ENCODE data around the gene SPATS2L.

The SPATS2L gene

DNA sequence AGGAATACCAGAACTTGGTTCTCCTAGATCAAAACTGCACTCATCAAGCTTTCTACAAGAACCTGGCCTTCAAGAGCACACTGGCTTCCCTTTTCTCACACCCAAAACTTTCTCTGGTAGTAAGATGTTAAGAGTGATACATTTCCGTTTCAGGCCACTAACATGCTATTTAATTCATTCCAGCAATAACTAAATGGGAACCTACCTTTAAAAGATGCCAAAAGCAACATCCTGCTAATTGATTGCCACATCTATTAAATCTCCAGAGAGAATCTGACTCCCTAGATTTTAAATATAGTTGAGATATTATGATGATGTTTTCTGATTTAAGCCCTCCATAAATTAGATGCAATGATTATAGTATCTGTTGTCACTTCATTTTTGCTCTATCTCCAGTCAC, 131.8 kb downstream of the SPATS2L start:
- H3K4me1 ChIP-seq = no peaks in the 10 kb centered on the region
- H3K27ac ChIP-seq = no peak overlapping the region
- H3K36me3 ChIP-seq = peaks cover 9 to 33% (median 23%) of the 10 kb centered on the region in 3 donors
- no peaks in the 10 kb centered on the region for H3K27me3 ChIP-seq
- no peak overlapping the region for H3K4me3 ChIP-seq
- no peak for DNase-seq
- no peaks in the 10 kb centered on the region for H3K9me3 ChIP-seq
- intact Hi-C loops (cut with DNase I; ENCODE audit: low total_unique reads) = no loop called here
- TF ChIP-seq, protein P1, sequence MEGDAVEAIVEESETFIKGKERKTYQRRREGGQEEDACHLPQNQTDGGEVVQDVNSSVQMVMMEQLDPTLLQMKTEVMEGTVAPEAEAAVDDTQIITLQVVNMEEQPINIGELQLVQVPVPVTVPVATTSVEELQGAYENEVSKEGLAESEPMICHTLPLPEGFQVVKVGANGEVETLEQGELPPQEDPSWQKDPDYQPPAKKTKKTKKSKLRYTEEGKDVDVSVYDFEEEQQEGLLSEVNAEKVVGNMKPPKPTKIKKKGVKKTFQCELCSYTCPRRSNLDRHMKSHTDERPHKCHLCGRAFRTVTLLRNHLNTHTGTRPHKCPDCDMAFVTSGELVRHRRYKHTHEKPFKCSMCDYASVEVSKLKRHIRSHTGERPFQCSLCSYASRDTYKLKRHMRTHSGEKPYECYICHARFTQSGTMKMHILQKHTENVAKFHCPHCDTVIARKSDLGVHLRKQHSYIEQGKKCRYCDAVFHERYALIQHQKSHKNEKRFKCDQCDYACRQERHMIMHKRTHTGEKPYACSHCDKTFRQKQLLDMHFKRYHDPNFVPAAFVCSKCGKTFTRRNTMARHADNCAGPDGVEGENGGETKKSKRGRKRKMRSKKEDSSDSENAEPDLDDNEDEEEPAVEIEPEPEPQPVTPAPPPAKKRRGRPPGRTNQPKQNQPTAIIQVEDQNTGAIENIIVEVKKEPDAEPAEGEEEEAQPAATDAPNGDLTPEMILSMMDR (IDR thresholded peaks at IDR 0.05) = no peak

DNA sequence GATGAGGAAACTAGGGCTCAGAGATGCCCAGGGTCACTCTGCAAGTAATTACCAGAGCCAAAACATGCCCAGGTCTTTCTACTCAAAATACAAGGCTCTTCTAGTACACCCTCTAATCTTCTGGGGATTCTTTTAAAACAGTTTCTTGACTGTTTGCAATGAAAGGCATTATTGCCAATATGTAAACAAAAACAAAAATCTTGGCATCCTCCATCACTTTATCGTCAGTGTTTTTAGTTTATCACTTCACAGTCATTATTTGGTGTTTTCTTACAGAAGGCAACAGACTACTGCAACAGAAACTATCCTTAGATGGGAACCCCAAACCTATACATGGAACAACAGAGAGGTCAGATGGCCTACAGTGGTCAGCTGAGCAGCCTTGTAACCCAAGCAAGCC, 132.4 kb downstream of the SPATS2L start:
- DNase-seq = no peak
- intact Hi-C loops (cut with DNase I; ENCODE audit: low total_unique reads) = no loop called here

DNA sequence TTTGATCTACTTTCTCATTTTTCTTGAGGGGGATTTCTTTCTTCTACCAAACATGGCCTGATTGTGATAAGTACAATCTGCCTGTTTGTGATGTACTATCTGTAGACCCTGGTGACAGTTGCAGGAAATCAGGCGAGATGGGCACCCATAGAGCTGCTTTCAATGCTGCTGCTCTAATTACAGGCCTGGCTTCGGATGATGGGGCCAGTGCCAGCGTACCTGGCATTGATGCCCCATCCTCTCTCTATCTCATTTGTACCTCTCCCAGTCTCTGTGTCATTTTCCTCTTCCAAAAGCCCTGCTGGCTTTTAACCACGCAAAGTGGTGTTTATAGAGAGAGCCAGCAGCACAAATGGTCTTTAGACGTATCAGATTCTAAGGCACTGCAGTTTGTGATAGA, 133.5 kb downstream of the SPATS2L start:
- no peak overlapping the region for H3K27ac ChIP-seq
- TF ChIP-seq, protein P1 (IDR thresholded peaks at IDR 0.05) = no peak
- intact Hi-C loops (cut with DNase I; ENCODE audit: low total_unique reads) = no loop called here
- peaks cover 9 to 33% (median 30%) of the 10 kb centered on the region in 3 donors for H3K36me3 ChIP-seq
- H3K27me3 ChIP-seq = no peaks in the 10 kb centered on the region
- no peaks in the 10 kb centered on the region for H3K9me3 ChIP-seq
- no peak for DNase-seq
- H3K4me3 ChIP-seq = no peak overlapping the region
- H3K4me1 ChIP-seq = no peaks in the 10 kb centered on the region

More for the DNA sequence above, 132.4 kb downstream of the SPATS2L start:
- TF ChIP-seq, protein P1 (IDR thresholded peaks at IDR 0.05) = no peak
- H3K4me3 ChIP-seq = no peak overlapping the region
- no peak overlapping the region for H3K27ac ChIP-seq
- no peaks in the 10 kb centered on the region for H3K27me3 ChIP-seq
- H3K36me3 ChIP-seq = peaks cover 9 to 33% (median 23%) of the 10 kb centered on the region in 3 donors
- H3K9me3 ChIP-seq = no peaks in the 10 kb centered on the region
- no peaks in the 10 kb centered on the region for H3K4me1 ChIP-seq

DNA sequence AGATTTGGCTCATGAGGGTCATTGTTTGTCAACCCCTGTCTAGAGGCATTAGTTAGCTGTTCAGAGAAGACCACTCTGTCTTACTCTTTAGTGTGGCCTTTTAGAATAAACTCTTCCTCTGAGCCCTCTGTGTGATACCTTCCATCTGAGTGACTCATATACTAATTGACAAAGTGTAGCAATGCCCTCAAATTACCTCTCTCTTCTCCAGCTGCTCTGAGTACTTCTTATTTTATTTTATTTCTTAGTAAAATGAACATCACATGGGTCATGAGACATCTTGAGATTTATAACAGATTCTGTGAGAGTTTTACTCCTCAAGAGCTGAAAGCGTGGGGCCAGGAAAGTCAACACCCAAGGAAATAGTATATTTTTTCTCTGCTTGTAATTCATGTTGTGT, 136.0 kb downstream of the SPATS2L start:
- Histone ChIP-seq H3K27me3 (no peaks in the 10 kb centered on the region), H3K4me1 (no peaks in the 10 kb centered on the region), H3K36me3 (peaks cover 9 to 40% (median 23%) of the 10 kb centered on the region in 3 donors), H3K27ac (no peak overlapping the region), H3K9me3 (no peaks in the 10 kb centered on the region), H3K4me3 (no peak overlapping the region)
- no peak for DNase-seq
- TF ChIP-seq, protein P1 (IDR thresholded peaks at IDR 0.05) = no peak
- intact Hi-C loops (cut with DNase I; ENCODE audit: low total_unique reads) = no loop called here

DNA sequence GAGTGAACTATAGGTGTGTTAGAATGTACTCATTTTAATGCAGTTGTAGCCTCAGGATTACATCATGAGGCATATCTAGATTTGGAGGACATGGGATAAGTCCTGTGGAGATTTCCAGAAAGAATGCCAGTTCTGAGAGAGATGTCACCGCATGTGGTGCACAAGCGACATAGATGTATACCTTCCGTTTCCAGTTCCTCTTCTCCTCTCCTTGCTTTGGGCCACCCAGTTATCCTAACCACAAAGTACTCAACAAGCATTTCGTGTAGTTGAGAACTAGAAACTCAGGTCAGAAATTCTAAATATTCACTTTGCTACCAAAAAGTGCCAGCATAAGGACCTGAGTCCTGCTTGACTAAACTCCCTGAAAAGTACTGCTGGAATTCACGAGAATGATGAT, 136.9 kb downstream of the SPATS2L start:
- Histone ChIP-seq H3K36me3 (peaks cover 9 to 40% (median 23%) of the 10 kb centered on the region in 3 donors), H3K4me3 (no peak overlapping the region), H3K27me3 (no peaks in the 10 kb centered on the region), H3K27ac (no peak overlapping the region), H3K9me3 (no peaks in the 10 kb centered on the region), H3K4me1 (no peaks in the 10 kb centered on the region)
- DNase-seq = no peak
- intact Hi-C loops (cut with DNase I; ENCODE audit: low total_unique reads) = no loop called here
- TF ChIP-seq, protein P1 (IDR thresholded peaks at IDR 0.05) = no peak

DNA sequence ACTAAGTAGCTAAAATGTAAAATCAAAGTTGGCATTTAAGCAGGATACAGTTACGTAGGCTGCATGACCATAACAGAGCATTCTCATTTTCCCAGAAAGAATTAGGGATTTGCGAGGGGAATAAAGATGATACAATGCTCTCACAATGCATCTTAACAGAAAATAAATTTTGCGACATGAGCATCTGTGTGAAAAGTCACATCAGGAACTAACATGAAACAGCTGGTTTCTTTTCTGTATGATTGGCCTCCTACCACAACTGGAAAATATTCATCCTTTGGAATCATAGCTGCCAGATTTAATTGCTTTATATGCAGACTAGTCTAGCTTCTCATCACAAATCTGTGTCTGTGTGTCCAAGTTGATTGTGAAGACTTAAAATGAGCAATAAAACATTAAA, 137.4 kb downstream of the SPATS2L start:
- Histone ChIP-seq H3K9me3 (no peaks in the 10 kb centered on the region), H3K27me3 (no peaks in the 10 kb centered on the region), H3K36me3 (peaks cover 10 to 40% (median 23%) of the 10 kb centered on the region in 3 donors), H3K4me3 (no peak overlapping the region), H3K4me1 (no peaks in the 10 kb centered on the region), H3K27ac (no peak overlapping the region)
- TF ChIP-seq, protein P1 (IDR thresholded peaks at IDR 0.05) = no peak
- no peak for DNase-seq
- intact Hi-C loops (cut with DNase I; ENCODE audit: low total_unique reads) = no loop called here

All from tibial artery (tissue), 4 donors.